HepG2 (cell line): ENCODE measurements around the gene FAM168A.

Source experiments
- DMAP1 ChIP-seq: IDR thresholded peaks from 2 replicates; pipeline ENCODE4 v1.6.1; 2016
- DNMT1 ChIP-seq: sonication (generic); formaldehyde crosslinking; IDR thresholded peaks from 2 replicates; pipeline ENCODE4 v1.5.1; 2020; ENCODE audit warnings: mild to moderate bottlenecking, missing genetic modification reagents
- POLR2G ChIP-seq: fragments of 200-400 bp; formaldehyde crosslinking; IDR thresholded peaks from 2 replicates; pipeline ENCODE4 v1.6.1; 2018; ENCODE audit warnings: mild to moderate bottlenecking, low read depth, low read length, moderate library complexity
- ZFP36L1 ChIP-seq: sonication (generic); formaldehyde crosslinking; IDR thresholded peaks from 2 replicates; pipeline ENCODE4 v1.8.0; 2022; ENCODE audit warnings: mild to moderate bottlenecking, missing genetic modification reagents, moderate library complexity
- TF ChIP-seq, protein P1 (sequence below): sonication (generic); formaldehyde crosslinking; IDR thresholded peaks from 2 replicates; pipeline ENCODE4 v1.4.0; 2020; ENCODE audit warnings: missing genetic modification reagents, borderline replicate concordance

DNA sequence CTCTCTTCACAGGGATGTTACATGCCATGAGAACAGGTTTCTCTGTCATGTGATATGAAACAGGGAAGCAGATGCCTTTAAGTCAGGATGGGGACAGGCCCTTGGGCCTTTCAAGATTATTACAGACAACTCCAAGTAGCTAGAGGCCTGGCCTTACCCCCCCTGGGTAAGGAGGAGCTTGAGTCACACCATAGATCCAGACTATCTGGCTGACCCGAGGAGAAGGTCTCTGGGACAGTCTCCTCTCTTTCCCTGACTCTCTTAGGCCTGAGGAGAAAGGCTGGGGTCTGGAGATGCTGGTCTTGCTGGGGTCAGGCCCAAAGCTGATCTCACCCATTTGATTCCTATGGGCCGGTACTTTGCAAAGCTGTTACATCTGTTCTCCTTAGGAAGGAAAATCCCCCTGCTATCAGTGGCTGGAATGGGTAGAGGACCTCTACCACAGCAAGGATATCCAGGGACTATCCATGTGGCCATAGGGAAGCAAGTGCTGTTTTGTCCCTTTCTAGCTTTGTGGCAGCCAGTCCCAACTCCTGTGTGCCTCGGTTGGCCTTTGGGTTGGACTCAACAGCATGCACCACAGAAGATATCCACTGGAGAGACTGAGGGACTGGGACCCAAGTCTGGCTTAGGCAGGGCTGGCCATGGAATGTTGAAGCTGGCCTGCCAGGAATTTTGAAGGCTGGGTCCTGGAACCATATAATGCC is 196.5 kb downstream of the FAM168A start:
- TF ChIP-seq ZFP36L1 (CRISPR knock-in tag) (no peak), POLR2G (no peak), DNMT1 (CRISPR knock-in tag) (no peak), DMAP1 (CRISPR knock-in tag) (no peak)
- TF ChIP-seq, protein P1, sequence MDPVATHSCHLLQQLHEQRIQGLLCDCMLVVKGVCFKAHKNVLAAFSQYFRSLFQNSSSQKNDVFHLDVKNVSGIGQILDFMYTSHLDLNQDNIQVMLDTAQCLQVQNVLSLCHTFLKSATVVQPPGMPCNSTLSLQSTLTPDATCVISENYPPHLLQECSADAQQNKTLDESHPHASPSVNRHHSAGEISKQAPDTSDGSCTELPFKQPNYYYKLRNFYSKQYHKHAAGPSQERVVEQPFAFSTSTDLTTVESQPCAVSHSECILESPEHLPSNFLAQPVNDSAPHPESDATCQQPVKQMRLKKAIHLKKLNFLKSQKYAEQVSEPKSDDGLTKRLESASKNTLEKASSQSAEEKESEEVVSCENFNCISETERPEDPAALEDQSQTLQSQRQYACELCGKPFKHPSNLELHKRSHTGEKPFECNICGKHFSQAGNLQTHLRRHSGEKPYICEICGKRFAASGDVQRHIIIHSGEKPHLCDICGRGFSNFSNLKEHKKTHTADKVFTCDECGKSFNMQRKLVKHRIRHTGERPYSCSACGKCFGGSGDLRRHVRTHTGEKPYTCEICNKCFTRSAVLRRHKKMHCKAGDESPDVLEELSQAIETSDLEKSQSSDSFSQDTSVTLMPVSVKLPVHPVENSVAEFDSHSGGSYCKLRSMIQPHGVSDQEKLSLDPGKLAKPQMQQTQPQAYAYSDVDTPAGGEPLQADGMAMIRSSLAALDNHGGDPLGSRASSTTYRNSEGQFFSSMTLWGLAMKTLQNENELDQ (CRISPR knock-in tag): no peak
